Peyer's patch (tissue), 4 donors: ENCODE results near the gene GLTPD2. TPM values are rescaled to one million over a fixed set of nuclear protein-coding genes. Genes with fewer than 3 reads are reported as not detected.

ENCODE experiments used
- DNase-seq, 3 donors: peaks; one replicate each; pipeline ENCODE4 v3.0.0-alpha.2; 2017 to 2019
- H3K27ac ChIP-seq, 4 donors: fragments of 200-600 bp; sonication (generic); one replicate each; pipeline ENCODE4 v1.5.1; 2016 to 2019
- H3K27me3 ChIP-seq, 2 donors: fragments of 200-600 bp; sonication (generic); one replicate each; pipeline ENCODE4 v1.5.1; 2019
- H3K36me3 ChIP-seq, 3 donors: fragments of 200-600 bp; sonication (generic); one replicate each; pipeline ENCODE4 v1.5.1; 2016 to 2019
- H3K4me1 ChIP-seq, 4 donors: fragments of 200-600 bp; sonication (generic); one replicate each; pipeline ENCODE4 v1.5.1; 2016 to 2019
- H3K4me3 ChIP-seq, 4 donors: fragments of 200-600 bp; sonication (generic); 1 replicate in 3 of 4; 2 replicates in 1 of 4; pipeline ENCODE4 v1.5.1; 2016 to 2019; ENCODE audit warnings: mild to moderate bottlenecking in 1 of 4
- H3K9me3 ChIP-seq, 4 donors: fragments of 200-600 bp; sonication (generic); one replicate each; pipeline ENCODE4 v1.5.1; 2016 to 2019; ENCODE audit warnings: mild to moderate bottlenecking in 1 of 4
- CTCF ChIP-seq, 6 experiments: fragments of 450-650 bp in 4 of 6; fragments of 200-600 bp in 2 of 6; sonication (generic) in 1 of 6; IDR thresholded peaks; one replicate each; pipeline ENCODE4 v1.5.1; 2017 to 2019; ENCODE audit warnings: antibody characterized with exemption in 6 of 6, mild to moderate bottlenecking in 3 of 6, moderate library complexity in 1 of 6
- POLR2A ChIP-seq, 2 donors: fragments of 450-650 bp; IDR thresholded peaks; one replicate each; pipeline ENCODE4 v1.5.1; 2017; ENCODE audit warnings: antibody characterized with exemption in 2 of 2, mild to moderate bottlenecking in 2 of 2, moderate library complexity in 2 of 2
- total RNA-seq, 4 donors: library from RNA; depleted of rRNA; stranded (reverse); fragments of >200 nt; gene quantifications; one replicate each; pipeline ENCODE4 v1.1.0, GENCODE V29; 2016

Gene GLTPD2
- total RNA-seq, 4 donors from 2014 or later = 5.4 to 28.2 (median 23.6) TPM; not detected in 1

DNA sequence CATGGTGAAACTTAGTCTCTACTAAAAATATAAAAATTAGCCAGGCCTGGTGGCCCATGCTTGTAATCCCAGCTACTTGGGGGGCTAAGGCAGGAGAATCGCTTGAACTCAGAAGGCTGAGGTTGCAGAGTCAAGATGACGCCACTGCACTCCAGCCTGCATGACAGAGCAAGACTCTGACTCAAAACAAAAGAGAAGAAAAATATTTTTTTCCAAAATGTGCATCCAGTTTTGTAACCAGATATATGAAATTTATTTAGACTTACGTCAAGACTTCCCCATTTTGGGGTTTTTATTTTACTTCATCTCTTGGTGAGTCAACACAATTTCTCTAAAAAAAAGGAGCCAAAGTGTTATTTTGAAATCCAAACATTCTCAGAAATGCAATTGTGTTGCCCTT, 22.6 kb upstream of the GLTPD2 start:
- Histone ChIP-seq H3K27ac (peak overlapping the region in 1 of 4 donors; percentile 39), H3K4me1 (peaks cover 0 to 7% (median 2%) of the 10 kb centered on the region in 4 donors), H3K4me3 (no peak overlapping the region), H3K9me3 (no peaks in the 10 kb centered on the region), H3K36me3 (no peaks in the 10 kb centered on the region), H3K27me3 (no peaks in the 10 kb centered on the region)
- no peak for TF ChIP-seq CTCF (IDR thresholded peaks at IDR 0.05)
- TF ChIP-seq POLR2A (IDR thresholded peaks at IDR 0.05) = no peak
- no peak for DNase-seq

DNA sequence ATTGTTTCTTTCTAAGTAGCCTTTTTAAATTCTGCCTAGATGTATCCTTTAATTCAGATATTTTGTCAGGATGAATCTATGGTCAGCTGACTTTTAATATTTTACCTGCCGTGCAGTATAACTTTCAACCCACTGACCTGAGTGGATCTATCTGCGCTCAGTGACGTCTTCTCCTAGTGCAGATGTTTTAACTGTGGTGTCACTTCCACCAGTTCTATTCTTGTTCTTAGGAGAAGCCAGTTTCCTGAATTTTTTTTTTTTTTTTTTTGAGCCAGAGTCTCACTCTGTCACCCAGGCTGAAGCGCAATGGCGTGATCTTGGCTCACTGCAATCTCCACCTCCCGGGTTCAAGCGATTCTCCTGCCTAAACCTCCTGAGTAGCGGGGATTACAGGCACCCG, 22.0 kb upstream of the GLTPD2 start:
- Histone ChIP-seq H3K9me3 (no peaks in the 10 kb centered on the region), H3K27ac (peak overlapping the region in 1 of 4 donors; percentile 36), H3K4me3 (no peak overlapping the region), H3K4me1 (peaks cover 0 to 11% (median 2%) of the 10 kb centered on the region in 4 donors), H3K36me3 (no peaks in the 10 kb centered on the region), H3K27me3 (no peaks in the 10 kb centered on the region)
- TF ChIP-seq POLR2A (IDR thresholded peaks at IDR 0.05) (no peak), CTCF (IDR thresholded peaks at IDR 0.05) (no peak)
- DNase-seq = no peak

DNA sequence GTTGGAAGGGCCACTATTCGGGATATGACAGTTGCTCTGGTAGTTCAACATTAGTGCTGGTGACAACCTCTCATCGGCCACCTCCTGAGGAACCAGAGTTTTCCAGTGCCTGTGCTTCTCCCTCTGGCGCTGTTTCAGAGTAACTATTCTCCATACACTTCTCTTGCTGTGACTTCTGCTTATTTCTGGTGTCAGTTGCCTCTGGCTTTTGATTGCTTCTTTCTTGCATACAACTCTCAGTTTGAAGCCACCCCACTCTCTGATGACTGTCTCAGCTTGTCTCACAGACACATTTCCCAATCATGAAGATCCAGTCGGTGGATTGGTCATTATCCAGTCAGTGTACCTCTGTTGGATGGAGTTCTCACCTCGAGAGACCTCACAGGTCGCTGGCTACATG, 20.5 kb upstream of the GLTPD2 start:
- no peak for DNase-seq
- no peak overlapping the region for H3K4me3 ChIP-seq
- H3K27me3 ChIP-seq = no peaks in the 10 kb centered on the region
- no peaks in the 10 kb centered on the region for H3K36me3 ChIP-seq
- no peaks in the 10 kb centered on the region for H3K9me3 ChIP-seq
- peaks cover 0 to 11% (median 2%) of the 10 kb centered on the region in 4 donors for H3K4me1 ChIP-seq
- H3K27ac ChIP-seq = no peak overlapping the region
- TF ChIP-seq POLR2A (IDR thresholded peaks at IDR 0.05) (no peak), CTCF (IDR thresholded peaks at IDR 0.05) (no peak)

GRCh38 chr17:4769628-4770027, 19.1 kb upstream of the GLTPD2 start:
- no peak overlapping the region for H3K27ac ChIP-seq
- peaks cover 0 to 11% (median 2%) of the 10 kb centered on the region in 4 donors for H3K4me1 ChIP-seq
- no peak for TF ChIP-seq POLR2A (IDR thresholded peaks at IDR 0.05)
- TF ChIP-seq CTCF (IDR thresholded peaks at IDR 0.05) = no peak
- no peak for DNase-seq
- H3K36me3 ChIP-seq = no peaks in the 10 kb centered on the region
- H3K4me3 ChIP-seq = no peak overlapping the region
- H3K9me3 ChIP-seq = no peaks in the 10 kb centered on the region
- H3K27me3 ChIP-seq = no peaks in the 10 kb centered on the region

GRCh38 chr17:4771519-4772234, 17.1 kb upstream of the GLTPD2 start, which contains the start of gene TM4SF5:
Gene TM4SF5 (plus strand): TSS chr17:4771886. CDS start chr17:4771923, 37 bp downstream.
- H3K4me1 ChIP-seq = peaks cover 0 to 11% (median 2%) of the 10 kb centered on the region in 4 donors
- DNase-seq = peak in 2 of 3 donors; percentile 89 to 91

More at GRCh38 chr17:4771519-4772234, 17.1 kb upstream of the GLTPD2 start, which contains the start of gene TM4SF5:
- peak in 1 of 6 experiments; percentile 8 for TF ChIP-seq CTCF (IDR thresholded peaks at IDR 0.05)
- peak; percentile 45 to 78 for TF ChIP-seq POLR2A (IDR thresholded peaks at IDR 0.05)
- Histone ChIP-seq H3K27me3 (no peaks in the 10 kb centered on the region), H3K36me3 (no peaks in the 10 kb centered on the region), H3K9me3 (no peaks in the 10 kb centered on the region), H3K4me3 (peak within 1 kb of the TSS in 3 of 4 donors; percentile 9 to 61 (median 55)), H3K27ac (peak within 1 kb of the TSS in 3 of 4 donors; percentile 67 to 93 (median 87))
